AG10803 (cell line): ENCODE results near the gene ST7.
A peak's percentile ranks its signal among the peaks of the same experiment; 100 is the strongest.
"Not testable (repeated sequence)": the region's sequence is repeated elsewhere in the genome, so short reads cannot be mapped to it uniquely, and the experiment has no call there.

Experiments used
- DNase-seq: peaks from one replicate; pipeline ENCODE4 v3.0.0; 2010; ENCODE audit warnings: low read depth
- H3K4me3 ChIP-seq: 2 replicates; pipeline ENCODE4 v1.5.1; 2011; ENCODE audit warnings: mild to moderate bottlenecking, low read length, control low read depth
- TF ChIP-seq, protein P1 (sequence below): conservative IDR thresholded peaks from 2 replicates; pipeline ENCODE4 v1.5.1; 2011; ENCODE audit warnings: mild to moderate bottlenecking, low read length, control low read depth, inconsistent platforms

Gene ST7

GRCh38 chr7:116957874-116958273 is 4.6 kb downstream of the ST7 start:
- TF ChIP-seq, protein P1, sequence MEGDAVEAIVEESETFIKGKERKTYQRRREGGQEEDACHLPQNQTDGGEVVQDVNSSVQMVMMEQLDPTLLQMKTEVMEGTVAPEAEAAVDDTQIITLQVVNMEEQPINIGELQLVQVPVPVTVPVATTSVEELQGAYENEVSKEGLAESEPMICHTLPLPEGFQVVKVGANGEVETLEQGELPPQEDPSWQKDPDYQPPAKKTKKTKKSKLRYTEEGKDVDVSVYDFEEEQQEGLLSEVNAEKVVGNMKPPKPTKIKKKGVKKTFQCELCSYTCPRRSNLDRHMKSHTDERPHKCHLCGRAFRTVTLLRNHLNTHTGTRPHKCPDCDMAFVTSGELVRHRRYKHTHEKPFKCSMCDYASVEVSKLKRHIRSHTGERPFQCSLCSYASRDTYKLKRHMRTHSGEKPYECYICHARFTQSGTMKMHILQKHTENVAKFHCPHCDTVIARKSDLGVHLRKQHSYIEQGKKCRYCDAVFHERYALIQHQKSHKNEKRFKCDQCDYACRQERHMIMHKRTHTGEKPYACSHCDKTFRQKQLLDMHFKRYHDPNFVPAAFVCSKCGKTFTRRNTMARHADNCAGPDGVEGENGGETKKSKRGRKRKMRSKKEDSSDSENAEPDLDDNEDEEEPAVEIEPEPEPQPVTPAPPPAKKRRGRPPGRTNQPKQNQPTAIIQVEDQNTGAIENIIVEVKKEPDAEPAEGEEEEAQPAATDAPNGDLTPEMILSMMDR, result no peak
- DNase-seq, result no peak
- no peak overlapping the region for H3K4me3 ChIP-seq

DNA sequence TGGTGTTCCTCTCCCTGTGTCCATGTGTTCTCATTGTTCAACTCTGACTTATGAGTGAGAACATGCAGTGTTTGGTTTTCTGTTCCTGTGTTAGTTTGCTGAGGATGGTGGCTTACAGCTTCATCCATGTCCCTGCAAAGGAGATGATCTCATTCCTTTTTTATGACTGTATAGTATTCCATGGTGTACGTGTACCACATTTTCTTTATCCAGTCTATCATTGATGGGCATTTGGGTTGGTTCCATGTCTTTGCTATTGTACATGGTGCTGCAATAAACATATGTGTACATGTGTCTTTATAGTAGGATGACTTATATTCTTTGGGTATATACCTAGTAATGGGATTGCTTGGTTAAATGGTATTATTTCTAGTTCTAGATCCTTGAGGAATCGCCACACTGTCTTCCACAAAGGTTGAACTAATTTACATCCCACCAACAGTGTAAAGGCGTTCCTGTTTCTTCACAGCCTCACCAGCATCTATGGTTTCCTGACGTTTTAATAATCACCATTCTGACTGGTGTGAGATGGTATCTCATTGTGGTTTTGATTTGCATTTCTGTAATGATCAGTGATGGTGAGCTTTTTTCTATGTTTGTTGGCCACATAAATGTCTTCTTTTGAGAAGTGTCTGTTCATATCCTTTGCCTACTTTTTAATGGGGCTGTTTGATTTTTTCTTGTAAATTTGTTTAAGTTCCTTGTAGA is 8.8 kb downstream of the ST7 start:
- DNase-seq, H3K4me3 ChIP-seq: not testable (repeated sequence)

DNA sequence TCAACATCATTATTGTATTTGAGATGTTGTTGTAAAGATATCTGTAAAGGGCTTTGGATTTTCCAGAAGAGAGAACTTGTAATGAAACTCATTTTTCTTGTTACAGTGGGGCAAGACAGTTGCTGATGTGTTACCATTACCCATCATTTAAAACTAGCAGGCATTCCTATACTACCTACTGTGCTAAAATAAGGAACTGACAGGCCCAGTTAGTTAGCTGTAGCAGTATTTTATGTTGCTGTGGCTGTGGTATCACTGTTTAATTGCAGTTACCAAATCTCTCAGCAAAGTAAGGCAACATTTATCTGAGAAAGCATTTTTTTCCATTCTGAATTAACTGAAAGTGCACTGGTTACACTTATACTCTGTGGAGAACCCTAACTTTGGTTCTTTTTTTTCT is 9.9 kb downstream of the ST7 start:
- H3K4me3 ChIP-seq, result no peak overlapping the region
- TF ChIP-seq, protein P1, result no peak
- no peak for DNase-seq

- peak; percentile 75 for DNase-seq
- H3K4me3 ChIP-seq, result no peak overlapping the region
- TF ChIP-seq, protein P1, result no peak
These were observed 13.3 kb downstream of the ST7 start for GRCh38 chr7:116966601-116967000.

GRCh38 chr7:116967254-116967922 is 14.1 kb downstream of the ST7 start:
- DNase-seq, result no peak
- H3K4me3 ChIP-seq, result no peak overlapping the region
- TF ChIP-seq, protein P1, result no peak

DNA sequence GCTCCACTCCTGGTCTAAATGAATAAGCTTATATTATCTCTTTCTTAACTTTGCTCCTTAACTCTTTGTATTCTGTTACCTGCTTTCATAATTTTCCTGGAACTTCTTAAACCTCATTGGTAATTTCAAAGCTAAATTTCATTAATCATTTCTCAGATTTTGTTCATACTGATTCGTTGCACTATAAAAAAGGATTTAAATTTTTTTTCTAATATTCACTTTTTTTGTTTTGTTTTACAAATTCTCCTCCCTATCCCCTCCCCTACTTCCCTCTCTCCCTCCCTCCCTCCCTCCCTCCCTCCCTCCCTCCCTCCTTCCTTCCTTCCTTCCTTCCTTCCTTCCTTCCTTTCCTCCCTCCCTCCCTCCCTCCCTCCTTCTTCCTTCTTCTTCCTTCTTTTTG is 14.7 kb downstream of the ST7 start:
- no peak for DNase-seq
- TF ChIP-seq, protein P1, result no peak
- H3K4me3 ChIP-seq, result no peak overlapping the region

DNA sequence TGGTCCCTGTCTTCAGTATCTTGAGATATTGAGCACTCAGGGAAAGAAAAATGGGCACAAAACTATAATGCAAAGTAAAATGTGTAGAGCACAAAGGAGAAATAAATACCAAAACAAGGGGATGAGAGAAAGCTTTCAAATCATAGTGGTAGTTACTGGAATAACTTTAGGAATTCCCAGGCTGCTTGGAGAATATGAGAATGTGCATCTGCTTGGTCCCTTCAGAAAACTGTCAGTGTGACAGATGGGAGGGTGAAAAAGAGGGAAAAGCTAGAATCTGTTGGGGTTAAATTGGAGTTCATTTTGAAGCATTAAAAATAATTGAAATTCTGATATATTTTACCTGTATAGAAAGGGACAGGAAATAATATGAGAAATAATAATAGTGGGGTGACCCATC is 15.3 kb downstream of the ST7 start:
- DNase-seq, result no peak
- no peak overlapping the region for H3K4me3 ChIP-seq
- TF ChIP-seq, protein P1, result no peak
